ENCODE results near the gene DAB2IP. TPM values are rescaled to one million over a fixed set of nuclear protein-coding genes. Genes with fewer than 3 reads are reported as not detected.

The DAB2IP gene
- total RNA-seq, 1 experiment from 2014 or later, result 15.2 TPM

- H3K4me3 ChIP-seq (ENCODE audit: low read length), result no peak overlapping the region
- H3K9ac ChIP-seq (ENCODE audit: low read length), result no peak overlapping the region
- no peaks in the 10 kb centered on the region for H3K36me3 ChIP-seq (ENCODE audit: low read depth, low read length)
- no peaks in the 10 kb centered on the region for H4K20me1 ChIP-seq (ENCODE audit: low read length)
- ChIA-PET CTCF (no interaction called here), POLR2A (ENCODE audit: unreplicated experiment) (no interaction called here)
- no peak overlapping the region for H2AFZ ChIP-seq (ENCODE audit: low read length)
- H3K4me1 ChIP-seq (ENCODE audit: insufficient read depth, low read length), result no peaks in the 10 kb centered on the region
- no peaks in the 10 kb centered on the region for H3F3A ChIP-seq (ENCODE audit: low read length, unreplicated experiment)
- DNase-seq (no peak), ATAC-seq (no peak)
- no peaks in the 10 kb centered on the region for H3K9me2 ChIP-seq (replicated peaks; ENCODE audit: low read length)
- TF ChIP-seq EZH2phosphoT487 (IDR thresholded peaks at IDR 0.05; ENCODE audit: borderline replicate concordance, low read length), result no peak
- TF ChIP-seq EZH2 (IDR thresholded peaks at IDR 0.05; ENCODE audit: low read length, unreplicated experiment), result no peak
- TF ChIP-seq CTCF (conservative IDR thresholded peaks at IDR 0.05; ENCODE audit: low read depth, low read length), result no peak
- H3K4me2 ChIP-seq (ENCODE audit: low read length), result no peak overlapping the region
- BruUV-seq (replicated peaks), result no TSS peak
- H3K27me3 ChIP-seq (ENCODE audit: low read length), result no peaks in the 10 kb centered on the region
- no peak overlapping the region for H3K27ac ChIP-seq (ENCODE audit: low read length)
- intact Hi-C loops (cut with micrococcal nuclease), result no loop called here
- no peaks in the 10 kb centered on the region for H3K9me3 ChIP-seq (ENCODE audit: low read length)
- H3K79me2 ChIP-seq (ENCODE audit: low read length), result no peaks in the 10 kb centered on the region
Observed at GRCh38 chr9:121773954-121774714, 122.7 kb downstream of the DAB2IP start.

- Histone ChIP-seq H3K9ac (ENCODE audit: low read length) (no peak overlapping the region), H3K4me1 (ENCODE audit: insufficient read depth, low read length) (no peaks in the 10 kb centered on the region), H3K79me2 (ENCODE audit: low read length) (no peaks in the 10 kb centered on the region), H3K4me2 (ENCODE audit: low read length) (no peak overlapping the region), H3F3A (ENCODE audit: low read length, unreplicated experiment) (no peaks in the 10 kb centered on the region), H3K27me3 (ENCODE audit: low read length) (no peaks in the 10 kb centered on the region), H3K4me3 (ENCODE audit: low read length) (no peak overlapping the region), H4K20me1 (ENCODE audit: low read length) (no peaks in the 10 kb centered on the region), H3K36me3 (ENCODE audit: low read depth, low read length) (no peaks in the 10 kb centered on the region), H3K9me3 (ENCODE audit: low read length) (no peaks in the 10 kb centered on the region), H2AFZ (ENCODE audit: low read length) (no peak overlapping the region), H3K9me2 (replicated peaks; ENCODE audit: low read length) (no peaks in the 10 kb centered on the region), H3K27ac (ENCODE audit: low read length) (no peak overlapping the region)
- BruUV-seq (replicated peaks), result no TSS peak
- DNase-seq (no peak), ATAC-seq (no peak)
- TF ChIP-seq EZH2 (IDR thresholded peaks at IDR 0.05; ENCODE audit: low read length, unreplicated experiment), result no peak
- CTCF ChIA-PET, result no interaction called here
- intact Hi-C loops (cut with micrococcal nuclease), result no loop called here
- POLR2A ChIA-PET (ENCODE audit: unreplicated experiment), result no interaction called here
Observed at GRCh38 chr9:121774715-121775613, 123.5 kb downstream of the DAB2IP start.

GRCh38 chr9:121776001-121776738 is 124.7 kb downstream of the DAB2IP start:
- intact Hi-C loops (cut with micrococcal nuclease), result no loop called here
- H3K79me2 ChIP-seq (ENCODE audit: low read length), result no peaks in the 10 kb centered on the region
- ATAC-seq (no peak), DNase-seq (no peak)
- BruUV-seq (replicated peaks), result no TSS peak
- H4K20me1 ChIP-seq (ENCODE audit: low read length), result no peaks in the 10 kb centered on the region
- no peak overlapping the region for H3K4me3 ChIP-seq (ENCODE audit: low read length)
- no peak overlapping the region for H3K27ac ChIP-seq (ENCODE audit: low read length)
- no peaks in the 10 kb centered on the region for H3F3A ChIP-seq (ENCODE audit: low read length, unreplicated experiment)
- H3K9ac ChIP-seq (ENCODE audit: low read length), result no peak overlapping the region
- no peak overlapping the region for H2AFZ ChIP-seq (ENCODE audit: low read length)
- H3K9me3 ChIP-seq (ENCODE audit: low read length), result no peaks in the 10 kb centered on the region
- no peaks in the 10 kb centered on the region for H3K36me3 ChIP-seq (ENCODE audit: low read depth, low read length)
- no peaks in the 10 kb centered on the region for H3K9me2 ChIP-seq (replicated peaks; ENCODE audit: low read length)
- no peaks in the 10 kb centered on the region for H3K4me1 ChIP-seq (ENCODE audit: insufficient read depth, low read length)
- no peaks in the 10 kb centered on the region for H3K27me3 ChIP-seq (ENCODE audit: low read length)
- no peak overlapping the region for H3K4me2 ChIP-seq (ENCODE audit: low read length)
- CTCF ChIA-PET, result no interaction called here
- POLR2A ChIA-PET (ENCODE audit: unreplicated experiment), result no interaction called here
- TF ChIP-seq CTCF (conservative IDR thresholded peaks at IDR 0.05; ENCODE audit: low read depth, low read length) (no peak), EZH2 (IDR thresholded peaks at IDR 0.05; ENCODE audit: low read length, unreplicated experiment) (no peak), EZH2phosphoT487 (IDR thresholded peaks at IDR 0.05; ENCODE audit: borderline replicate concordance, low read length) (no peak)

Measured in PC-3 (cell line).